ENCODE data around the gene ZHX3.

Gene ZHX3

DNA sequence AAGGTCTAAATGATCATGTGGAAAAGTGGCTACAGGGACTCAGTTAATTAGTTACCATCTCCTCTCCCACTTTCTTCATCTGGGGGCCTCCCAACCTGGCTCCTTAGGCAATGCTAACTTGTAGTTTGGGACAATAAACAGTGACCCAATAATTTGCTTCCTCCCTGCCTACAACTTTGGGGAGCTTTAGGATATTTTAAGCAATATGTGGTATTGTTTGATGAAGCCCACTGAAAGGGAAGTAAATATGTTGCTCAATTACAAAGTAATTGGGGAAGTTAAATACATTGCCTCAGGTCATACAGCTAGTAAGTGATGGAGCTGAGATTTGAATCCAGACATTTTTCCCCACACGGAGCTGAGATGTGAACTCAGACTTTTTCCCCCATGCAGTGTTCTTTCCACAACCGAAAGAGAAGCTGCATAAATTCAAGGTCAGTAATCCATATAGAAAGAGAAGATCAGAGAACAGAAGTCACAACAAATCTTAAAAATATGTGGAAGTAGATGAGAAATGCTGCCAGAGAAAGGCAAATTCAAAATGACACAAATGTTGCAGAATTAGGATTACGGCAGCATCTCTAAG, 26.6 kb downstream of the ZHX3 start:
- peaks cover 4% of the 10 kb centered on the region; the same call in 1 of the 2 replicates for H3K9me3 ChIP-seq (ENCODE audit: insufficient read depth, low read depth, low read length)
- H3F3A ChIP-seq (ENCODE audit: low read depth), result no peaks in the 10 kb centered on the region
- H3K4me3 ChIP-seq (ENCODE audit: low read length, poor library complexity, severe bottlenecking), result no peak overlapping the region
- H4K20me1 ChIP-seq (ENCODE audit: insufficient read depth, low read length, poor library complexity, severe bottlenecking), result no peaks in the 10 kb centered on the region
- no peaks in the 10 kb centered on the region for H3K36me3 ChIP-seq (ENCODE audit: insufficient read depth, low read length)
- H3K4me2 ChIP-seq (ENCODE audit: low read depth, low read length, poor library complexity, severe bottlenecking), result no peak overlapping the region
- H2AFZ ChIP-seq (ENCODE audit: low read length), result no peak overlapping the region
- H3K9me2 ChIP-seq (replicated peaks; ENCODE audit: low read depth, low read length), result no peaks in the 10 kb centered on the region
- H3K4me1 ChIP-seq (ENCODE audit: insufficient read depth, low read length, poor library complexity, severe bottlenecking), result no peaks in the 10 kb centered on the region
- no peaks in the 10 kb centered on the region for H3K27me3 ChIP-seq (ENCODE audit: insufficient read depth, low read length, poor library complexity, severe bottlenecking)
- 0 out of 2 replicates have a peak, but pooled peaks cover 5% of the 10 kb centered on the region for H3K79me2 ChIP-seq (ENCODE audit: insufficient read depth, low read length)
- TF ChIP-seq, protein P1, sequence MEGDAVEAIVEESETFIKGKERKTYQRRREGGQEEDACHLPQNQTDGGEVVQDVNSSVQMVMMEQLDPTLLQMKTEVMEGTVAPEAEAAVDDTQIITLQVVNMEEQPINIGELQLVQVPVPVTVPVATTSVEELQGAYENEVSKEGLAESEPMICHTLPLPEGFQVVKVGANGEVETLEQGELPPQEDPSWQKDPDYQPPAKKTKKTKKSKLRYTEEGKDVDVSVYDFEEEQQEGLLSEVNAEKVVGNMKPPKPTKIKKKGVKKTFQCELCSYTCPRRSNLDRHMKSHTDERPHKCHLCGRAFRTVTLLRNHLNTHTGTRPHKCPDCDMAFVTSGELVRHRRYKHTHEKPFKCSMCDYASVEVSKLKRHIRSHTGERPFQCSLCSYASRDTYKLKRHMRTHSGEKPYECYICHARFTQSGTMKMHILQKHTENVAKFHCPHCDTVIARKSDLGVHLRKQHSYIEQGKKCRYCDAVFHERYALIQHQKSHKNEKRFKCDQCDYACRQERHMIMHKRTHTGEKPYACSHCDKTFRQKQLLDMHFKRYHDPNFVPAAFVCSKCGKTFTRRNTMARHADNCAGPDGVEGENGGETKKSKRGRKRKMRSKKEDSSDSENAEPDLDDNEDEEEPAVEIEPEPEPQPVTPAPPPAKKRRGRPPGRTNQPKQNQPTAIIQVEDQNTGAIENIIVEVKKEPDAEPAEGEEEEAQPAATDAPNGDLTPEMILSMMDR (conservative IDR thresholded peaks at IDR 0.05; ENCODE audit: low read length), result no peak
- TF ChIP-seq EZH2phosphoT487 (IDR thresholded peaks at IDR 0.05; ENCODE audit: borderline replicate concordance), result no peak
- H3K9ac ChIP-seq (ENCODE audit: low read depth, low read length, poor library complexity, severe bottlenecking), result no peak overlapping the region

DNA sequence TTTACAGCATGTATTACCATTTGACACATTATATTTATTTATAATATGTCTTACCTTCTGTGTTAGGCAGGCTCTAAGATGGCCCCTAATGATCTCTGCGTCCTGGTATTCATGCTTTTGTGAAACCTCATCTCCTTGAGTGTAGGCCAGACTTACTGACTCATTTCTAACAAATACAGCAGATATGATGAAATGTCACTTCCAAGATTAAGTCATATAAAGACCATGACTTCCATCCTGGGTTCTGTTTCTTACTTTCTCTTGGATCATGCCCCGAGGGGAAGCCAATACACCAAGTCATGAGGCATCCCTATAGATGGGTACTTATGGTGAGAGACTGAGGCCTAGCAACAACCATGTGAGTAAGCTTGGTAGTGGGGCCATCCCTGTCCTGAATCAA, 30.2 kb downstream of the ZHX3 start:
- TF ChIP-seq EZH2phosphoT487 (IDR thresholded peaks at IDR 0.05; ENCODE audit: borderline replicate concordance), result no peak
- TF ChIP-seq, protein P1 (conservative IDR thresholded peaks at IDR 0.05; ENCODE audit: low read length), result no peak
- Histone ChIP-seq H4K20me1 (ENCODE audit: insufficient read depth, low read length, poor library complexity, severe bottlenecking) (no peaks in the 10 kb centered on the region), H3K9me2 (replicated peaks; ENCODE audit: low read depth, low read length) (no peaks in the 10 kb centered on the region), H3K9me3 (ENCODE audit: insufficient read depth, low read depth, low read length) (peaks cover 4% of the 10 kb centered on the region; the same call in 1 of the 2 replicates), H3K79me2 (ENCODE audit: insufficient read depth, low read length) (no peaks in the 10 kb centered on the region), H3K27me3 (ENCODE audit: insufficient read depth, low read length, poor library complexity, severe bottlenecking) (no peaks in the 10 kb centered on the region), H3K9ac (ENCODE audit: low read depth, low read length, poor library complexity, severe bottlenecking) (no peak overlapping the region), H3K36me3 (ENCODE audit: insufficient read depth, low read length) (no peaks in the 10 kb centered on the region), H3K4me3 (ENCODE audit: low read length, poor library complexity, severe bottlenecking) (no peak overlapping the region), H3K4me2 (ENCODE audit: low read depth, low read length, poor library complexity, severe bottlenecking) (no peak overlapping the region), H3F3A (ENCODE audit: low read depth) (no peaks in the 10 kb centered on the region), H3K4me1 (ENCODE audit: insufficient read depth, low read length, poor library complexity, severe bottlenecking) (no peaks in the 10 kb centered on the region), H2AFZ (ENCODE audit: low read length) (no peak overlapping the region)

DNA sequence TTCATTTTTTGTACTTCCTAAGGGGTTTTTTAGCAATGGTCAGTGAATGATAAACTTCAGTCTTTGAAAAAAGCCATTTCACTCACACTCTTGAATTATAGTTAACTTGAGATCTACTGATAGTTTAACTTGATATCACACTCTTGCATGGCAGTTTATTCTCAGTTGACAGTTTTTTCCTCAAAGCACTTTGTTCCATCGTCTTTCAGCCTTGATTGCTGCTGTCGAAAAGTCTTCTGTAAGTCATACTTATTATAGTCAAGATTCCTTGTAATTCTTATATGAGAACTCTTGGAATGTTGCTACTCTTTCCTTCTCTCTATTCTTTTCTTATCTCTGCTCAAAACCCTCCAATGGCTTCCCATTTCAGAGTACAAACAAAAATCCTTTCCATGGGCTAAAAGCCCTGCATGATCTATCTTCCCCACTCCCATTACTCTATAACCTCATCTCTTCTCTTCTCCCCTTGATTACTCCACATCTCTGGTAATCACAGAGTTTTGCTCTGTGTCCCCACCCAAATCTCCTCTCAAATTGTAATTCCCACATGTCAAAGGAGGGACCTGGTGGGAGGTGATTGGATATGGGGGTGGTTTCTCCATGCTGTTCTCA, 31.2 kb downstream of the ZHX3 start:
- Histone ChIP-seq H3K4me2 (ENCODE audit: low read depth, low read length, poor library complexity, severe bottlenecking) (no peak overlapping the region), H3K9ac (ENCODE audit: low read depth, low read length, poor library complexity, severe bottlenecking) (no peak overlapping the region), H3K4me1 (ENCODE audit: insufficient read depth, low read length, poor library complexity, severe bottlenecking) (no peaks in the 10 kb centered on the region), H3K9me2 (replicated peaks; ENCODE audit: low read depth, low read length) (no peaks in the 10 kb centered on the region), H3K79me2 (ENCODE audit: insufficient read depth, low read length) (no peaks in the 10 kb centered on the region), H4K20me1 (ENCODE audit: insufficient read depth, low read length, poor library complexity, severe bottlenecking) (no peaks in the 10 kb centered on the region), H2AFZ (ENCODE audit: low read length) (no peak overlapping the region), H3K9me3 (ENCODE audit: insufficient read depth, low read depth, low read length) (peaks cover 4% of the 10 kb centered on the region; the same call in 1 of the 2 replicates), H3K27me3 (ENCODE audit: insufficient read depth, low read length, poor library complexity, severe bottlenecking) (no peaks in the 10 kb centered on the region), H3K4me3 (ENCODE audit: low read length, poor library complexity, severe bottlenecking) (no peak overlapping the region), H3K36me3 (ENCODE audit: insufficient read depth, low read length) (no peaks in the 10 kb centered on the region), H3F3A (ENCODE audit: low read depth) (no peaks in the 10 kb centered on the region)
- TF ChIP-seq, protein P1 (conservative IDR thresholded peaks at IDR 0.05; ENCODE audit: low read length), result no peak
- TF ChIP-seq EZH2phosphoT487 (IDR thresholded peaks at IDR 0.05; ENCODE audit: borderline replicate concordance), result no peak
